Testis (tissue), 2 donors: ENCODE measurements around the gene CELF6.

Experiments used
- CTCF ChIP-seq, 3 experiments: fragments of 450-650 bp in 2 of 3; fragments of 200-600 bp in 1 of 3; sonication (generic) in 1 of 3; IDR thresholded peaks; one replicate each; pipeline ENCODE4 v1.5.1; 2016 to 2019; ENCODE audit warnings: antibody characterized with exemption in 3 of 3, mild to moderate bottlenecking in 2 of 3, moderate library complexity in 1 of 3
- POLR2A ChIP-seq: fragments of 450-650 bp; IDR thresholded peaks from one replicate; pipeline ENCODE4 v1.6.1; 2017; ENCODE audit warnings: antibody characterized with exemption, mild to moderate bottlenecking, moderate library complexity

DNA sequence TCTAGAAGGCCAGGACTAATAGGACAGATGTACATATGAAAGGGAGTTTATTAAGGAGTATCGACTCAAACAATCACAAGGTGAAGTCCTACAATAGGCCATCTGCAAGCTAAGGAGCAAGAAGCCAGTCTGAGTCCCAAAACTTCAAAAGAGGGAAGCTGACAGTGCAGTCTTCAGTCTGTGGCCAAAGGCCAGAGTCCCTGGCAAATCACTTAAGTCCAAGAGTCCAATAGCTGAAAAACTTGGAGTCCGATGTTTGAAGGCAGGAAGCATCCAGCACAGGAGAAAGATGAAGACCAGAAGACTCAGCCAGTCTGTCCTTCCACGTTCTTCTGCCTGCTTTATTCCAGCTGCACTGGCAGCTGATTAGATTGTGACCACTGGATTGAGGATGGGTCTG, 11.1 kb upstream of the CELF6 start:
- TF ChIP-seq CTCF (IDR thresholded peaks at IDR 0.05) (no peak), POLR2A (no peak)
